Measurements from ENCODE around the gene SIRT4. TPM values are rescaled to one million over a fixed set of nuclear protein-coding genes. Genes with fewer than 3 reads are reported as not detected.

The SIRT4 gene
- total and polyA plus RNA-seq, 2 of the 8 experiments (the other 6 are each of a cell fraction or from before 2014, with no cell fraction given): 3.8 to 4.1 TPM

GRCh38 chr12:120264086-120264903 is 37.8 kb upstream of the SIRT4 start:
- Histone ChIP-seq H3K23me2 (ENCODE audit: low read depth, low read length) (peaks cover 8% of the 10 kb centered on the region; the same call in 1 of the 2 replicates), H3K4me3 (ENCODE audit: extremely low read depth in 1 of 4, insufficient read depth in 2 of 4, low read depth in 3 of 4, low read length in 4 of 4) (peak overlapping the region; percentile 65 to 85 (median 80)), H3K9me3 (ENCODE audit: insufficient read depth in 2 of 2, low read depth in 1 of 2, low read length in 1 of 2) (no peaks in the 10 kb centered on the region), H2BK12ac (ENCODE audit: low read depth, low read length) (no peak overlapping the region), H3K27ac (ENCODE audit: low read depth, low read length) (no peak overlapping the region), H4K5ac (ENCODE audit: insufficient read length, low read depth, low read length) (no peak overlapping the region), H4K8ac (ENCODE audit: extremely low read depth, insufficient read depth, low read length) (no peak overlapping the region), H3K56ac (replicated peaks; ENCODE audit: insufficient read length, low read depth, low read length) (no peak overlapping the region), H3K23ac (ENCODE audit: insufficient read length) (no peak overlapping the region), H2AK5ac (ENCODE audit: low read depth, low read length) (no peak overlapping the region), H2AFZ (ENCODE audit: low read length) (no peak overlapping the region), H2BK120ac (replicated peaks; ENCODE audit: low read depth, low read length) (no peak overlapping the region), H3K9ac (replicated peaks in 1 of 4; ENCODE audit: extremely low read depth in 1 of 4, low read depth in 3 of 4, low read length in 3 of 4) (peak overlapping the region in 2 of 4 experiments; percentile 35 to 82; a peak in 4 of 7 replicates), H3K4ac (replicated peaks; ENCODE audit: insufficient read length, low read depth, low read length) (no peak overlapping the region), H2BK20ac (ENCODE audit: low read length) (peak overlapping the region; percentile 51), H4K91ac (replicated peaks; ENCODE audit: insufficient read length, low read length) (no peak overlapping the region), H3K27me3 (replicated peaks in 1 of 4; ENCODE audit: control insufficient read depth in 3 of 4, extremely low read depth in 1 of 4, insufficient read depth in 3 of 4, low read length in 3 of 4) (no peaks in the 10 kb centered on the region), H3K18ac (ENCODE audit: extremely low read depth, low read length) (peak overlapping the region; percentile 84; the same call in 1 of the 2 replicates), H2BK15ac (ENCODE audit: low read length) (peak overlapping the region; percentile 10; the same call in 1 of the 2 replicates), H3K4me2 (ENCODE audit: insufficient read depth in 1 of 2, low read depth in 2 of 2, low read length in 2 of 2) (peak overlapping the region; percentile 92 to 96), H3K4me1 (replicated peaks in 1 of 4; ENCODE audit: control insufficient read depth in 3 of 4, insufficient read depth in 4 of 4, low read length in 3 of 4) (peaks cover 16 to 33% (median 19%) of the 10 kb centered on the region in 4 experiments), H3K79me2 (ENCODE audit: control insufficient read depth in 1 of 2, insufficient read depth in 2 of 2, low read length in 2 of 2) (peaks cover 35 to 59% of the 10 kb centered on the region in 2 experiments), H4K20me1 (replicated peaks in 1 of 2; ENCODE audit: control insufficient read depth in 1 of 2, insufficient read depth in 2 of 2, low read length in 2 of 2) (peaks cover 8 to 14% of the 10 kb centered on the region in 2 experiments), H3K36me3 (ENCODE audit: control insufficient read depth in 2 of 4, insufficient read depth in 4 of 4, low read length in 3 of 4) (no peaks in the 10 kb centered on the region), H3K79me1 (ENCODE audit: low read depth, low read length) (peaks cover 21% of the 10 kb centered on the region), H2BK5ac (ENCODE audit: low read depth, low read length) (no peak overlapping the region; the same call in 1 of the 2 replicates), H3K14ac (ENCODE audit: insufficient read length) (no peak overlapping the region)
- POLR2A ChIA-PET (ENCODE audit: partially characterized antibody): interaction anchor here (0.7 to 88.3 kb wide), 4 partner anchors 3 to 121 kb away, joined by 3 to 4270 read pairs (median 2136); partner anchors contain the start of genes GCN1, PXN, RNU4-1 and RNU4-2
- CTCF ChIA-PET (ENCODE audit: partially characterized antibody): interaction anchor here (1.6 to 34.8 kb wide), 6 partner anchors 19 to 63 kb away, joined by 3 to 930 read pairs (median 14); partner anchors contain the start of genes RNU4-2, RPLP0 and SIRT4
- TF ChIP-seq TAF1 (IDR thresholded peaks at IDR 0.05; ENCODE audit: low read depth, low read length): no peak
- 0 out of 4 replicates have a peak, but pooled peaks of 1 of the 2 experiments have one; percentile 8 for TF ChIP-seq SIN3A (conservative IDR thresholded peaks at IDR 0.05 in 1 of 2, IDR thresholded peaks at IDR 0.05 in 1 of 2; ENCODE audit: low read depth in 1 of 2, low read length in 2 of 2)
- WGBS, 2 experiments (ENCODE audit: extremely low coverage in 1 of 2, insufficient coverage in 1 of 2, insufficient read length in 1 of 2, insufficient replicate concordance in 2 of 2, low coverage in 1 of 2, low lambda C conversion rate in 2 of 2, missing lambda C conversion rate in 1 of 2): 66% methylated on average over 15 of the region's 15 CpGs; no CpG with 5 or more reads in 1 of the 2 experiments
- FAIRE-seq: no peak
- no peak for DNase-seq (ENCODE audit: low read depth in 1 of 2, low spot score in 2 of 2)

Measured in H1 (cell line).